GM21390 (cell line): ENCODE data around the gene GUK1.
"Not testable (repeated sequence)": the region's sequence is repeated elsewhere in the genome, so short reads cannot be mapped to it uniquely, and the experiment has no call there.

Experiments
- ATAC-seq: cut with Tn5 transposase; IDR thresholded peaks from one replicate; pipeline ENCODE4 v1.9.1; 2021; ENCODE audit not compliant: unreplicated experiment

Gene GUK1

GRCh38 chr1:228104526-228105269 lies 35.4 kb upstream of the GUK1 start:
- no peak for ATAC-seq

GRCh38 chr1:228105270-228105995 lies 34.6 kb upstream of the GUK1 start:
- no peak for ATAC-seq

- no peak for ATAC-seq
These were observed 33.9 kb upstream of the GUK1 start for GRCh38 chr1:228105996-228106799.

GRCh38 chr1:228106800-228107054 lies 33.4 kb upstream of the GUK1 start:
- no peak for ATAC-seq

- ATAC-seq, result no peak
These were observed 32.4 kb upstream of the GUK1 start for GRCh38 chr1:228107636-228108035.

- no peak for ATAC-seq
These were observed 31.9 kb upstream of the GUK1 start for GRCh38 chr1:228108055-228108690.

- no peak for ATAC-seq
These were observed 31.4 kb upstream of the GUK1 start for GRCh38 chr1:228108742-228109072.

- ATAC-seq, result peak; percentile 87
These were observed 30.8 kb upstream of the GUK1 start, which contains the start of gene MRPL55 for GRCh38 chr1:228109073-228109961. TSS of gene MRPL55 (minus strand) at chr1:228109299. CDS start at chr1:228108260, 1,039 bp downstream.

- peak; percentile 10 for ATAC-seq
These were observed 30.1 kb upstream of the GUK1 start for GRCh38 chr1:228109962-228110488.

- no peak for ATAC-seq
These were observed 29.5 kb upstream of the GUK1 start for GRCh38 chr1:228110556-228110955.

- not testable (repeated sequence) for ATAC-seq
These were observed 28.8 kb upstream of the GUK1 start for GRCh38 chr1:228111315-228111714.

- no peak for ATAC-seq
These were observed 27.9 kb upstream of the GUK1 start for GRCh38 chr1:228112167-228112566.

- ATAC-seq, result no peak
These were observed 27.5 kb upstream of the GUK1 start for GRCh38 chr1:228112617-228113016.

GRCh38 chr1:228114827-228115226 lies 25.3 kb upstream of the GUK1 start:
- no peak for ATAC-seq

- no peak for ATAC-seq
These were observed 22.7 kb upstream of the GUK1 start for GRCh38 chr1:228117335-228117734.

- no peak for ATAC-seq
These were observed 22.0 kb upstream of the GUK1 start for GRCh38 chr1:228118040-228118439.

- no peak for ATAC-seq
These were observed 19.7 kb upstream of the GUK1 start for GRCh38 chr1:228120351-228120750.

- no peak for ATAC-seq
These were observed 19.1 kb upstream of the GUK1 start for GRCh38 chr1:228120857-228121489.

- no peak for ATAC-seq
These were observed 17.1 kb upstream of the GUK1 start for GRCh38 chr1:228122921-228123441.

GRCh38 chr1:228123505-228123904 lies 16.6 kb upstream of the GUK1 start:
- no peak for ATAC-seq
